RWPE1 (cell line): ENCODE results near the gene SLC20A1.
A peak's percentile ranks its signal among the peaks of the same experiment; 100 is the strongest.
"Not testable (repeated sequence)": the region's sequence is repeated elsewhere in the genome, so short reads cannot be mapped to it uniquely, and the experiment has no call there.

Source experiments
- CTCF ChIA-PET: fragments of 350-600 bp; sonication (Branson Sonifier 250); formaldehyde crosslinking; extraction: SDS; loops from one replicate; lab custom pipeline; 2021; lab: Yijun Ruan, JAX
- POLR2A ChIA-PET: fragments of 400-600 bp; formaldehyde crosslinking; extraction: SDS; loops from one replicate; lab custom pipeline; 2020; ENCODE audit warnings: antibody characterized with exemption; ENCODE audit not compliant: low non-redundant PET; lab: Yijun Ruan, JAX
- DNase-seq: peaks from one replicate; pipeline ENCODE4 v3.0.0; 2012; ENCODE audit warnings: low spot score
- H3K27ac ChIP-seq: fragments of 450-650 bp; 2 replicates; pipeline ENCODE4 v1.5.1; 2017
- TF ChIP-seq, protein P1 (sequence below): fragments of 450-650 bp; conservative IDR thresholded peaks from 2 replicates; pipeline ENCODE4 v1.5.1; 2017; ENCODE audit warnings: low read depth, mild to moderate bottlenecking

The SLC20A1 gene

DNA sequence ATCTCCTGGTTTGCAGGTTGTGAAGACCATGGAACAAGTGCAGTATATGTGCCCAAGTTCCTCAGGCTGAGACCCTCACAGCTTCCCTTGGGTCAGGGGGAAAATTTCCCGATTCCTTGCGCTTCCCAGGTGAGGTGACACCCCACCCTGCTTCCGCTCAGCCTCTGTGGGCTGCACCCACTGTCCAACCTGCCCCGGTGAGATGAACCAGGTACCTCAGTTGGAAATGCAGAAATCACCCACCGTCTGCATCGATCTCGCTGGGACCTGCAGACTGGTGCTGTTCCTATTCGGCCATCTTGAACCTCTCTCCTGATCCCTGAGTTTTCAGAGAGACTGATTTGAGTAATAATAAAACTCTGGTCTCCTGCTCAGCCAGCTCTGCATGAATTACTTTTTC lies 30.7 kb upstream of the SLC20A1 start:
- no peak for DNase-seq
- CTCF ChIA-PET, result interaction anchor here (0.6 kb wide), 1 partner anchor 46 kb away, joined by 4 read pairs; no protein-coding TSS in a partner anchor
- H3K27ac ChIP-seq, result no peak overlapping the region
- TF ChIP-seq, protein P1, sequence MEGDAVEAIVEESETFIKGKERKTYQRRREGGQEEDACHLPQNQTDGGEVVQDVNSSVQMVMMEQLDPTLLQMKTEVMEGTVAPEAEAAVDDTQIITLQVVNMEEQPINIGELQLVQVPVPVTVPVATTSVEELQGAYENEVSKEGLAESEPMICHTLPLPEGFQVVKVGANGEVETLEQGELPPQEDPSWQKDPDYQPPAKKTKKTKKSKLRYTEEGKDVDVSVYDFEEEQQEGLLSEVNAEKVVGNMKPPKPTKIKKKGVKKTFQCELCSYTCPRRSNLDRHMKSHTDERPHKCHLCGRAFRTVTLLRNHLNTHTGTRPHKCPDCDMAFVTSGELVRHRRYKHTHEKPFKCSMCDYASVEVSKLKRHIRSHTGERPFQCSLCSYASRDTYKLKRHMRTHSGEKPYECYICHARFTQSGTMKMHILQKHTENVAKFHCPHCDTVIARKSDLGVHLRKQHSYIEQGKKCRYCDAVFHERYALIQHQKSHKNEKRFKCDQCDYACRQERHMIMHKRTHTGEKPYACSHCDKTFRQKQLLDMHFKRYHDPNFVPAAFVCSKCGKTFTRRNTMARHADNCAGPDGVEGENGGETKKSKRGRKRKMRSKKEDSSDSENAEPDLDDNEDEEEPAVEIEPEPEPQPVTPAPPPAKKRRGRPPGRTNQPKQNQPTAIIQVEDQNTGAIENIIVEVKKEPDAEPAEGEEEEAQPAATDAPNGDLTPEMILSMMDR, result no peak
- POLR2A ChIA-PET, result no interaction called here

DNA sequence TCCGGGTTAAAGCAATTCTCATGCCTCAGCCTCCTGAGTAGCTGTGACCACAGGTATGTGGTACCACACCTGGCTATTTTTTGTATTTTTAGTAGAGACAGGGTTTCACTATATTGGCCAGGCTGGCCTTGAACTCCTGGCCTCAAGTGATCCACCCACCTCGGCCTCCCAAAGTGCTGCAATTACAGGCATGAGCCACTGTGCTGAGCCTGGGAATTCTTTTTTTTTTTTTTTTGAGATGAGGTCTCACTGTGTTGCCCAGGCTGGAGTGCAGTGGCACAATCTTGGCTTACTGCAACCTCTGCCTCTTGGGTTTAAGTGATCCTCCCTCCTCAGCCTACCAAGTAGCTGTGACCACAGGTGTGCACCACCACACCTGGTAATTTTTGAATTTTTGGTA lies 29.9 kb upstream of the SLC20A1 start:
- H3K27ac ChIP-seq, POLR2A ChIA-PET, DNase-seq: not testable (repeated sequence)
- CTCF ChIA-PET, result interaction anchor here (0.6 to 0.7 kb wide), 2 partner anchors 32 to 106 kb away, joined by 4 to 7 read pairs; no protein-coding TSS in a partner anchor

DNA sequence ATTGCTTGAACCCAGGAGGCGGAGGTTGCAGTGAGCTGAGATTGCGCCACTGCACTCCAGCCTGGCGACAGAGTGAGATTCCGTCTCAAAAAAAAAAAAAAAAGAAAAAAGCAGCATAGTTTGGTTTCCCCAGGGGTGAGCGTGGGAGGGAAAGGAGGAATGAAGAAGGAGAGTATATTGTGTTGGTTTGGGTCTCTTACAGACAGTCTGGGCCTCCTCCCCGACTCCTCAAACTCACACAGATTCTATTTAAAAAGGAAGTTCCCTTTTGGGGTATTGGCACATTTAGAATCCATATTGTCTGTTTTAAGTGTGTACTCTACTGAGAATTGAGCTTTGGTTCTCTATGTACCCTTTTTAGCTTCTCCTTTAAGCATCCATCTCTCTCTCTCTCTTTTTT lies 27.4 kb upstream of the SLC20A1 start:
- no peak for DNase-seq
- ChIA-PET POLR2A (no interaction called here), CTCF (interaction anchor here (0.6 kb wide), 2 partner anchors 9 to 45 kb away, joined by 4 to 5 read pairs; no protein-coding TSS in a partner anchor)
- H3K27ac ChIP-seq, result no peak overlapping the region
- TF ChIP-seq, protein P1, result no peak

DNA sequence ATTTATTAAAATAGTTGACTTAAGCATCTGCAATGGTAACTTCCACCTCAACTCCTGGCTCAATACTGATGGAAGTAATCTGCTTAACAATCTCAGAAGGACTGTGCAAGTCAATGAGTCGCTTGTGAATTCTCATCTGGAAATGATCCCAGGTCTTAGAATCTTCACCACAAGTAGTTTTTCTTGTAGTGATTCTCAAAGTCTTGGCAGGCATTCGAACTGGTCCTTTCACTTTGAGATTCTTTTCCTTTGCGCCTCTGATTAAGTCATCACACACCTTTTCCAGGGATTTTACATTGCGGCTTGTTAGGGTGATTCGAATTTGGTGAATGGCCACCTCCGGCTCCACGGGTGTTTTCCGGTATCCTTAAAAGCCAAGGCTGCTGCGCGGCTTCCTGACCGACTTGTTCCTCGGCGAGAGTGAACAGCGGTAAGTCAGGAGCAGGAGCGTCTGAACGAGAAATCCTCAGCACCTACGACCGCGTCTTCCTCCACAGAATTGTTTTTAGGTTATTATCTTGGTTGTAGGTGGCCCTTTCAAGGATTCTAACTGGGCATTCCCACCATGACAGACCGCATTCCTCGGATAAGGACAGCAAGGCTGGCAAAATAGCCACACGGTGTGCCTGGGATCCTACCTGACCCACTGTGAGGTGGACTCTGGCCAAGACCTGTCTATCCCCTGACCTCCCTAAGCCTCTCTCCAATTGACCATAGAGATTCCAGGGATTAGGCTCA lies 23.8 kb upstream of the SLC20A1 start:
- peak overlapping the region; percentile 95 for H3K27ac ChIP-seq
- ChIA-PET CTCF (interaction anchor here (0.6 kb wide), 1 partner anchor 50 kb away, joined by 3 read pairs; no protein-coding TSS in a partner anchor), POLR2A (no interaction called here)
- TF ChIP-seq, protein P1, result no peak
- no peak for DNase-seq

DNA sequence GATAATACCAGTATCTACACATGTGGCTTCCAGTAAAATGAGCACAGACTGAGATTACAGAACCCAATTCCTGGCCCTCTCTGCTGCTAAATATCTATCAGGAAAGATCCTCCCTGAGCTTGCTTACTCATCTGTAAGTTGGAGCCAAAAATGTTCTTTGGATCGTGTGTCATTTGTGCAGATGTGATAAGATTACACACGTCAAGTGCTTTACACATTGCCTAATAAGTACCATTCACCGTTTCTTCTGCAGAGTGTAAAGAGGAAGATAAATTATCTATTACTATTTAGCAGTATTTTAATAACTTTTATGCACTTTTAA lies 23.2 kb upstream of the SLC20A1 start:
- ChIA-PET POLR2A (no interaction called here), CTCF (interaction anchor here (0.6 to 0.8 kb wide), 3 partner anchors 23 to 50 kb away, joined by 3 read pairs; no protein-coding TSS in a partner anchor)
- peak; percentile 69 for DNase-seq
- TF ChIP-seq, protein P1, result no peak
- peak overlapping the region; percentile 95 for H3K27ac ChIP-seq

DNA sequence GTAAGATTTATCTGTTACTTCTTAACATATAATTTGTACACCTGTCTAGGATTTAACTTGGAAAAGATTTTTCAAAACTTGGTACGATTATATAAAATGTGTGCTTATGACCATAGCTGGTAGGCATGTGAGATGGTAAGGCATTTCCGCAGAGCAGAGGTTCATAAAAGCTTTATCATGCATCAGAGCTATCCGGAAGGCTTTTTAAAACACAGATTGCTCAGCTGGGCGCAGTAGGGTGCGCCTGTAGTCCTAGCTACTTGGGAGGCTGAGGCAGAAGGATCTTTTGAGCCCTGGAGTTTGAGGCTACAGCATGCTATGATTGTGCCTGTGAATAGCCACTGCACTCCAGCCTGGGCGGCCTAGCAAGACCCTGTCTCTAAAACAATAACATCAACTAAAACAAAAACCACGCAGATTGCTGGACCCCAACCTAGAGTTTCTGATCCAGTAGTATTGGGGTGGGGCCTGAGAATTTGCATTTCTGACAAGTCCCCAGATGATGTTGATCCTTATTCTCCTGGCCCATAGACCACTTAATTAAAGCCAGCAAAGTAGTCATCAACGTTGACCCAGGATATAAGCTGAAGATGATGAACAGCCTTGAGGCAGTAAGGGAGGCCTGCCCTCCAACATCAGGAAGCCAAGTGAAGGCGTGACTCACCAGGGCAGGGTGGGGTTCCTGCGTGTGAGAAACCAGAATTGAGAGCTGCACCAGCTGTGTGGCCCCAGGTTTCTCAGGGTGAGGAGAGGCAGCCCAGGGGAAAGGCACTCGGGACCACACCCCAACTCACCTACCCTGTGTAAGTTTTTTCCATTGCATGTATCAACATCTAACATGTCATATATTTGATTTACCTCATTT lies 21.6 kb upstream of the SLC20A1 start:
- CTCF ChIA-PET, result interaction anchor here (1.4 to 1.5 kb wide), 2 partner anchors 24 to 103 kb away, joined by 4 to 6 read pairs; no protein-coding TSS in a partner anchor
- peak; percentile 92 for DNase-seq
- POLR2A ChIA-PET, result interaction anchor here (0.5 to 1.6 kb wide), 2 partner anchors 21 to 23 kb away, joined by 3 to 11 read pairs; partner anchors contain the start of gene SLC20A1
- TF ChIP-seq, protein P1, result no peak
- H3K27ac ChIP-seq, result peak overlapping the region; percentile 99
